Measurements from ENCODE around the gene USP25.

- no peak for TF ChIP-seq ZNF565 (CRISPR knock-in tag; conservative IDR thresholded peaks at IDR 0.05; ENCODE audit: low read depth)
- no peak for TF ChIP-seq GLIS3 (CRISPR knock-in tag; IDR thresholded peaks at IDR 0.05)
- TF ChIP-seq TOX (CRISPR knock-in tag; IDR thresholded peaks at IDR 0.05; ENCODE audit: borderline replicate concordance) = no peak
- TF ChIP-seq ISL1 (CRISPR knock-in tag; IDR thresholded peaks at IDR 0.05) = no peak
- TF ChIP-seq PPARA (CRISPR knock-in tag; IDR thresholded peaks at IDR 0.05; ENCODE audit: borderline replicate concordance) = no peak
- TF ChIP-seq ZFP3 (CRISPR knock-in tag; IDR thresholded peaks at IDR 0.05) = no peak
- TF ChIP-seq ZNF8 (CRISPR knock-in tag; IDR thresholded peaks at IDR 0.05) = no peak
- no peak for TF ChIP-seq PATZ1 (CRISPR knock-in tag; IDR thresholded peaks at IDR 0.05; ENCODE audit: borderline replicate concordance)
- no peak for TF ChIP-seq ZFP30 (CRISPR knock-in tag; IDR thresholded peaks at IDR 0.05)
- TF ChIP-seq CSRNP3 (CRISPR knock-in tag; IDR thresholded peaks at IDR 0.05) = no peak
- TF ChIP-seq RARB (CRISPR knock-in tag; IDR thresholded peaks at IDR 0.05) = no peak
- TF ChIP-seq ARNTL (CRISPR knock-in tag; IDR thresholded peaks at IDR 0.05; ENCODE audit: borderline replicate concordance, low read depth) = no peak
- no peak for TF ChIP-seq TCF4 (CRISPR knock-in tag; IDR thresholded peaks at IDR 0.05; ENCODE audit: borderline replicate concordance)
Observed at GRCh38 chr21:15682186-15682895, 47.4 kb upstream of the USP25 start.
